ENCODE measurements around the gene RERE. TPM values are rescaled to one million over a fixed set of nuclear protein-coding genes. Genes with fewer than 3 reads are reported as not detected.

The RERE gene
- polyA plus RNA-seq, 1 of the 3 experiments (the other 2 are of a cell fraction), result 8.1 TPM

DNA sequence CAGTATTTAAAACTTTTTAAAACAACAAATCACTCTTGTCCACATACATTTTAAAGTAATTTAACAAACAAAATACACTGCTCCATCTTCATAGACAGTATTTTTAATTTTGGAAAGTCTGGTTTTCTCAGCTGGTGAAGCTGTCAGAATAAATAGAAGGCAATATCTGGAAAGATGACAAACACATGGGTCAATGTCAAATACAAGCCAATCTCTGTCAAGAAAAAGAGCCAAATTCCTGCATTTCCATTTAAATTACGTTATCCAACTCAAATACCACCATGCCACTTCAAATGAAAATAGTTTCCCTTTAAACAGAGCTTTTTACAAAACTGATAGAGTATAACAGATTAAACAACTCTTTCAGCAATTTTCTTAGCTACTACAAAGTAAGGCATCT lies 176.5 kb downstream of the RERE start:
- ChIA-PET POLR2A (no interaction called here), CTCF (interaction anchor here (0.9 to 1.4 kb wide), 2 partner anchors 10 to 80 kb away, joined by 3 read pairs; no protein-coding TSS in a partner anchor)

GRCh38 chr1:8639148-8639547 lies 178.3 kb downstream of the RERE start:
- peaks cover 11% of the 10 kb centered on the region; the same call in 1 of the 2 replicates for H4K20me1 ChIP-seq (ENCODE audit: insufficient read depth)

More for the DNA sequence above, 176.5 kb downstream of the RERE start:
- Histone ChIP-seq H3K9me2 (no peaks in the 10 kb centered on the region), H3K9ac (no peak overlapping the region), H3K36me3 (replicated peaks in 1 of 2; ENCODE audit: control insufficient read depth in 1 of 2, insufficient read depth in 2 of 2, low read length in 1 of 2) (peaks cover 0 to 2% of the 10 kb centered on the region in 2 experiments), H3K4me3 (ENCODE audit: low read depth in 2 of 2, low read length in 1 of 2) (no peak overlapping the region), H3K4me1 (ENCODE audit: control insufficient read depth in 1 of 2, insufficient read depth in 2 of 2, low read depth in 1 of 2, low read length in 1 of 2) (peaks cover 3 to 11% of the 10 kb centered on the region in 2 experiments; a peak in 3 of 4 replicates), H3K27me3 (ENCODE audit: insufficient read depth) (no peaks in the 10 kb centered on the region), H2AFZ (ENCODE audit: low read depth) (no peak overlapping the region), H3K27ac (ENCODE audit: low read depth in 2 of 2, low read length in 1 of 2) (no peak overlapping the region; a peak in 1 of 4 replicates), H3K4me2 (no peak overlapping the region), H3K79me2 (ENCODE audit: insufficient read depth) (peaks cover 18% of the 10 kb centered on the region), H3K9me3 (no peaks in the 10 kb centered on the region), H4K20me1 (ENCODE audit: insufficient read depth) (peaks cover 11% of the 10 kb centered on the region; the same call in 1 of the 2 replicates), H3F3A (replicated peaks; ENCODE audit: insufficient read depth) (peaks cover 2% of the 10 kb centered on the region)
- 72% methylated on average over 1 of the region's 1 CpG for WGBS (ENCODE audit: low lambda C conversion rate)
- DNase-seq, result no peak
- TF ChIP-seq TAF1 (IDR thresholded peaks at IDR 0.05; ENCODE audit: borderline replicate concordance, low read depth, low read length) (no peak), TCF12 (IDR thresholded peaks at IDR 0.05) (0 out of 2 replicates have a peak, but pooled peaks have one; percentile 10), PBX3 (IDR thresholded peaks at IDR 0.05) (peak; percentile 56)

More at GRCh38 chr1:8639148-8639547, 178.3 kb downstream of the RERE start:
- TF ChIP-seq RCOR1 (IDR thresholded peaks at IDR 0.05; ENCODE audit: low read length), result no peak
- TF ChIP-seq, protein P1, sequence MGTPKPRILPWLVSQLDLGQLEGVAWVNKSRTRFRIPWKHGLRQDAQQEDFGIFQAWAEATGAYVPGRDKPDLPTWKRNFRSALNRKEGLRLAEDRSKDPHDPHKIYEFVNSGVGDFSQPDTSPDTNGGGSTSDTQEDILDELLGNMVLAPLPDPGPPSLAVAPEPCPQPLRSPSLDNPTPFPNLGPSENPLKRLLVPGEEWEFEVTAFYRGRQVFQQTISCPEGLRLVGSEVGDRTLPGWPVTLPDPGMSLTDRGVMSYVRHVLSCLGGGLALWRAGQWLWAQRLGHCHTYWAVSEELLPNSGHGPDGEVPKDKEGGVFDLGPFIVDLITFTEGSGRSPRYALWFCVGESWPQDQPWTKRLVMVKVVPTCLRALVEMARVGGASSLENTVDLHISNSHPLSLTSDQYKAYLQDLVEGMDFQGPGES (IDR thresholded peaks at IDR 0.05; ENCODE audit: low read depth, low read length), result no peak
- TF ChIP-seq YY1 (IDR thresholded peaks at IDR 0.05; ENCODE audit: low read depth), result no peak
- no peak for TF ChIP-seq JUND (IDR thresholded peaks at IDR 0.05)
- TF ChIP-seq USF2 (IDR thresholded peaks at IDR 0.05; ENCODE audit: borderline replicate concordance, low read depth, low read length), result no peak
- TF ChIP-seq CHD2 (IDR thresholded peaks at IDR 0.05; ENCODE audit: low read length, partially characterized antibody), result no peak
- no peak for TF ChIP-seq USF1 (IDR thresholded peaks at IDR 0.05; ENCODE audit: borderline replicate concordance, low read depth)
- no peak for TF ChIP-seq MXI1 (IDR thresholded peaks at IDR 0.05; ENCODE audit: low read depth, low read length)
- no peak for TF ChIP-seq GABPA (IDR thresholded peaks at IDR 0.05; ENCODE audit: low read depth)
- TF ChIP-seq SIN3A (IDR thresholded peaks at IDR 0.05; ENCODE audit: borderline replicate concordance, low read depth, low read length), result no peak
- POLR2A ChIA-PET, result no interaction called here
- no peaks in the 10 kb centered on the region for H3K9me2 ChIP-seq
- peaks cover 0 to 5% of the 10 kb centered on the region in 2 experiments for H3K36me3 ChIP-seq (replicated peaks in 1 of 2; ENCODE audit: control insufficient read depth in 1 of 2, insufficient read depth in 2 of 2, low read length in 1 of 2)
- H3F3A ChIP-seq (replicated peaks; ENCODE audit: insufficient read depth), result peaks cover 2% of the 10 kb centered on the region
- no peak overlapping the region for H2AFZ ChIP-seq (ENCODE audit: low read depth)
- H3K4me2 ChIP-seq, result no peak overlapping the region
- no peak overlapping the region for H3K9ac ChIP-seq
- peaks cover 3 to 11% of the 10 kb centered on the region in 2 experiments; a peak in 3 of 4 replicates for H3K4me1 ChIP-seq (ENCODE audit: control insufficient read depth in 1 of 2, insufficient read depth in 2 of 2, low read depth in 1 of 2, low read length in 1 of 2)
- CTCF ChIA-PET, result interaction anchor here (0.7 to 1.5 kb wide), 4 partner anchors 15 to 87 kb away, joined by 3 to 5 read pairs (median 3); no protein-coding TSS in a partner anchor
- no peak for DNase-seq
- H3K4me3 ChIP-seq (ENCODE audit: low read depth in 2 of 2, low read length in 1 of 2), result no peak overlapping the region
- peaks cover 18% of the 10 kb centered on the region for H3K79me2 ChIP-seq (ENCODE audit: insufficient read depth)
- H3K27me3 ChIP-seq (ENCODE audit: insufficient read depth), result no peaks in the 10 kb centered on the region
- 86% methylated on average over 5 of the region's 5 CpGs for WGBS (ENCODE audit: low lambda C conversion rate)
- H3K27ac ChIP-seq (ENCODE audit: low read depth in 2 of 2, low read length in 1 of 2), result no peak overlapping the region
- no peaks in the 10 kb centered on the region for H3K9me3 ChIP-seq

Data from SK-N-SH (cell line).